A673 (cell line): Measurements from ENCODE around the gene CLCF1. TPM values are rescaled to one million over a fixed set of nuclear protein-coding genes. Genes with fewer than 3 reads are reported as not detected.

Experiments used
- BruUV-seq: library from RNA; stranded (reverse); fragments of 400-500 nt; replicated peaks from 2 replicates; lab custom pipeline; 2021; lab: Mats Ljungman, UMichigan
- CTCF ChIA-PET: fragments of 300-600 bp; sonication (Branson Sonifier 250); formaldehyde crosslinking; loops from one replicate; lab custom pipeline; 2022; ENCODE audit warnings: antibody characterized with exemption; lab: Charles Lee
- POLR2A ChIA-PET: fragments of 300-600 bp; sonication (Branson Sonifier 250); formaldehyde crosslinking; loops from one replicate; lab custom pipeline; 2022; ENCODE audit warnings: antibody characterized with exemption; ENCODE audit not compliant: low non-redundant PET; lab: Charles Lee
- DNase-seq: peaks from one replicate; pipeline ENCODE4 v3.0.0-alpha.2; 2015; ENCODE audit warnings: low spot score
- H3K27ac ChIP-seq: fragments of 200-600 bp; sonication (generic); 2 replicates; pipeline ENCODE4 v1.5.1; 2016; ENCODE audit warnings: mixed run types, low read depth, mild to moderate bottlenecking, mixed read lengths, antibody characterized with exemption, low read length; ENCODE audit not compliant: poor library complexity, severe bottlenecking
- H3K27me3 ChIP-seq: fragments of 200-600 bp; sonication (generic); replicated peaks from 2 replicates; pipeline ENCODE4 v1.6.1; 2017; ENCODE audit warnings: mixed run types, low read depth, mild to moderate bottlenecking, mixed read lengths, antibody characterized with exemption, low read length; ENCODE audit not compliant: insufficient read depth, poor library complexity
- H3K36me3 ChIP-seq: fragments of 200-600 bp; sonication (generic); 2 replicates; pipeline ENCODE4 v1.6.1; 2016; ENCODE audit warnings: mixed run types, mild to moderate bottlenecking, mixed read lengths, antibody characterized with exemption, low read length; ENCODE audit not compliant: insufficient read depth, poor library complexity, severe bottlenecking
- H3K4me1 ChIP-seq: fragments of 200-600 bp; sonication (generic); 2 replicates; pipeline ENCODE4 v1.6.1; 2017; ENCODE audit warnings: mixed run types, mild to moderate bottlenecking, mixed read lengths, antibody characterized with exemption, low read length; ENCODE audit not compliant: insufficient read depth, poor library complexity, severe bottlenecking
- H3K4me3 ChIP-seq: fragments of 200-600 bp; sonication (generic); 2 replicates; pipeline ENCODE4 v1.5.1; 2016; ENCODE audit warnings: low read depth, mixed run types, mild to moderate bottlenecking, mixed read lengths, low read length; ENCODE audit not compliant: poor library complexity, severe bottlenecking
- H3K9me3 ChIP-seq: fragments of 200-600 bp; sonication (generic); 2 replicates; pipeline ENCODE4 v1.6.1; 2016; ENCODE audit warnings: mixed run types, low read depth, mild to moderate bottlenecking, mixed read lengths, antibody characterized with exemption, low read length; ENCODE audit not compliant: poor library complexity, severe bottlenecking
- EZH2 ChIP-seq: fragments of 200-600 bp; sonication (generic); IDR thresholded peaks from 2 replicates; pipeline ENCODE4 v1.6.1; 2017; ENCODE audit warnings: borderline replicate concordance, low read depth, mild to moderate bottlenecking, mixed read lengths, antibody characterized with exemption, low read length; ENCODE audit not compliant: poor library complexity, severe bottlenecking
- intact Hi-C: fragments of 100-400 bp; cut with micrococcal nuclease; formaldehyde crosslinking; loops from one replicate; pipeline ENCODE4 v1.10.0; 2022; ENCODE audit not compliant: unreplicated experiment
- total RNA-seq: library from RNA; stranded (reverse); gene quantifications from 2 replicates; pipeline ENCODE4 v1.2.3, GENCODE V29; 2021
- TF ChIP-seq, protein P1 (sequence below): fragments of 300-800, 200-600 bp; sonication (generic); conservative IDR thresholded peaks from 2 replicates; pipeline ENCODE4 v1.5.1; 2017; ENCODE audit warnings: low read depth, mild to moderate bottlenecking, antibody characterized with exemption, low read length, moderate library complexity, mixed read lengths

CLCF1 gene
- total RNA-seq, 1 experiment from 2014 or later, result 0.69 TPM

DNA sequence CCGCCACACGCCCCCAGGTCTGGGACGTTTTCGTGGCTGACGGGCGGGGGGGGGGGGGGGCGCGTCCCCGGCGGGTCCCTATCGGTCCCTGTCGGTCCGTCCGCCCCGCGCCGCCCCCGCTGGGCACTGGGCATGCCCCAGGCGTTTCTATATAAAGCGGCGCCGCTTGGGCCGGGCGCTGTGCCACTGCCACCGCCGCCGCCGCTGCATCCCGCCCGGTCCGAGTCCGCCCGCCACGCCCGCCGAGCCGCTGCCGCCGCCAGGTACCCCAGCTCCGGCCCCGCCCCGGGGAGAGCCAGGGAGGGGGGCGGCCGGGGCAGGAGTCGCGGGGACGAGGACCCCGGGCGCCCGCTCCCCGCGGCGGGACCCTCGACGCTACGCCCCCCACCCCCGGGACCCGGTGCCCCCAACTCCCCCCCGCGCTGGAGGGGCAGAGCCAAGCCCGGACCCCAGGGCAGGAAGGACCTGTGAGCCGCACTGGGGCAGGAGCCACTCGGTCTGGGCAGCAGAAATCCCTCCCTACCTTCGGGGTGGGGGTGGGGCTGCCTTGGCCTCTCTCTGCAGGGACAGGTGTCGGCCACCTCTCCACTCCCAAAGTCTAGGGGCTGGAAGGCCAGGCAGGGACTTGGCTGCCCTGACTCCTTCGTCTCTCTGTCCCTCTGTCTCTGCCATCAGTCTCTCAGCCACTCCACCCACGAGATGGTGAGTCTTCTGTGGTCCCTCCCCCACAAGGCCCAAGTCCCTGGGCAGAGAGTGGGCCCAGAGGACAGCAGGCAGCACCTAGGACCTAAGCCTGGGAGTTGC is 42.3 kb upstream of the CLCF1 start, which contains the start of gene CARNS1:
Gene CARNS1 (plus strand): TSS at position 178 of the 804 bp plus-strand sequence. CDS start 522 bp downstream, at position 700.
- intact Hi-C loops, result no loop called here
- Histone ChIP-seq H3K4me1 (peaks cover 36% of the 10 kb centered on the region), H3K9me3 (no peaks in the 10 kb centered on the region), H3K36me3 (no peaks in the 10 kb centered on the region), H3K4me3 (peak within 1 kb of the TSS; percentile 37), H3K27ac (no peak within 1 kb of the TSS), H3K27me3 (no peaks in the 10 kb centered on the region)
- ChIA-PET POLR2A (no interaction called here), CTCF (no interaction called here)
- BruUV-seq, result no TSS peak
- TF ChIP-seq EZH2, result no peak
- TF ChIP-seq, protein P1, sequence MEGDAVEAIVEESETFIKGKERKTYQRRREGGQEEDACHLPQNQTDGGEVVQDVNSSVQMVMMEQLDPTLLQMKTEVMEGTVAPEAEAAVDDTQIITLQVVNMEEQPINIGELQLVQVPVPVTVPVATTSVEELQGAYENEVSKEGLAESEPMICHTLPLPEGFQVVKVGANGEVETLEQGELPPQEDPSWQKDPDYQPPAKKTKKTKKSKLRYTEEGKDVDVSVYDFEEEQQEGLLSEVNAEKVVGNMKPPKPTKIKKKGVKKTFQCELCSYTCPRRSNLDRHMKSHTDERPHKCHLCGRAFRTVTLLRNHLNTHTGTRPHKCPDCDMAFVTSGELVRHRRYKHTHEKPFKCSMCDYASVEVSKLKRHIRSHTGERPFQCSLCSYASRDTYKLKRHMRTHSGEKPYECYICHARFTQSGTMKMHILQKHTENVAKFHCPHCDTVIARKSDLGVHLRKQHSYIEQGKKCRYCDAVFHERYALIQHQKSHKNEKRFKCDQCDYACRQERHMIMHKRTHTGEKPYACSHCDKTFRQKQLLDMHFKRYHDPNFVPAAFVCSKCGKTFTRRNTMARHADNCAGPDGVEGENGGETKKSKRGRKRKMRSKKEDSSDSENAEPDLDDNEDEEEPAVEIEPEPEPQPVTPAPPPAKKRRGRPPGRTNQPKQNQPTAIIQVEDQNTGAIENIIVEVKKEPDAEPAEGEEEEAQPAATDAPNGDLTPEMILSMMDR, result no peak
- DNase-seq, result no peak

DNA sequence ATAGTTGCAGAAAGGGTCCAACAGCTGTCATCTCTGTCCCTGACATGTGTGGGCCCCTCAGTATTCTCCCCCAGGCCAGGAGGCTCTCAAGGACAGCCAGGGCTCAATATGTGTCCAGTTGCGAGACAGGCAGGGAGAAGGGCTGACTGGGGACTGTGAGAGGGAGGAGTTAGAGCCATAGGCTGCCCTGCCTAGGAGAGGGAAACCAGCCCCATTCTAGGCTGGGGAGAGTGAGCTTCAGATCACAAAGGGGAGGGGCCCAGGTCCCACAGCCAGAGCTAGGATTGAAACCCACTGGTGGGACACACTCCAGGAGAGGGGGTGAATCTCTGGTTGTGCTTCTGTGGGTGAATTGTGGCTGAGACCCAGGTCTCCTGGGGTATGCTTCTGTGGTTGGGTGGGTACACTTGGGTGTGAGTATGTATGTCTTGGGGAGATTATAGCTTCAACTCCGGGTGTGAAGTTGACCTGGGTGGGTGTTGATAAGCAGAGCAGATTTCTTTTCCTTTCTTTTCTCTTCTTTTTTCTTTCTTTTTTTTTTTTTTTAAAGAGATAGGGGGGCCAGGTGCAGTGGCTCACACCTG is 40.0 kb upstream of the CLCF1 start:
- Histone ChIP-seq H3K9me3 (no peaks in the 10 kb centered on the region), H3K27ac (no peak overlapping the region), H3K36me3 (no peaks in the 10 kb centered on the region), H3K4me3 (no peak overlapping the region), H3K27me3 (no peaks in the 10 kb centered on the region), H3K4me1 (peaks cover 25% of the 10 kb centered on the region)
- ChIA-PET CTCF (interaction anchor here (1.2 kb wide), 1 partner anchor 12 kb away, joined by 5 read pairs; the partner anchor contains the start of gene PPP1CA), POLR2A (interaction anchor here (0.6 kb wide), 1 partner anchor 349 kb away, joined by 10 read pairs; no protein-coding TSS in a partner anchor)
- no peak for DNase-seq
- intact Hi-C loops, result no loop called here
- no TSS peak for BruUV-seq
- no peak for TF ChIP-seq EZH2
- TF ChIP-seq, protein P1, result no peak

DNA sequence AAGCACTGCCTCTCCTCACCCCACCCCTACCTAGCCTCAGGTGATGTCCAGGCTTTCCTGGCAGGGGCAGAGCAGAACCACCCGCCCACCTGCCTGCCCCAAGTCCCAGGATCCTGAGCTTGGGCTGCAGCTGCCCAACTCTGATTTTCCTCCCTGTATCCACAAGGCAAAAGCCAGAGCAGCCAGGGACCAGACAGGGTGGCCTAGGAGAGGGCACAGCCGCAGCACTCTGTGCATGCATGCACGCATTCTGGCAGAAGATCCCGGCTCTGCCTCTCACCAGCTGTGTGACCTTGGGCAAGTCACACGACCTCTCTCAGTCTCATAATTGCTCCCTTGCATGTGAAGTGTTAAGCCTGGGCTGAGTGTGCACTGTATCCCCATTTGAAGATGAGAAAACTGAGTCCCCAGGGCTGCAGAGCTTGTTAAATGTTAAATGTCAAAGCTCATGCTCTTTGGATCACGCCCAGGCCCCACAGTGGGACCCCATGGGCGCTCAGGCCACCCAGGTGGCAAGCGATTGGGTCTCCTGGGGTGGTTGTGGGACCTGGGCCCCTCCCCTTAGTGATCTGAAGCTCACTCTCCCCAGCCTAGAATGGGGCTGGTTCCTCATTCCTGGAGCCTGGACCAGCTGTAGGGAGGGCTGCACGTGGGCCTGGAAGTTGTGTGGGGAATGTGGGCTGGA is 39.2 kb upstream of the CLCF1 start:
- no peak overlapping the region for H3K27ac ChIP-seq
- no TSS peak for BruUV-seq
- H3K4me3 ChIP-seq, result no peak overlapping the region
- CTCF ChIA-PET, result interaction anchor here (1.2 kb wide), 1 partner anchor 11 kb away, joined by 5 read pairs; the partner anchor contains the start of gene PPP1CA
- H3K4me1 ChIP-seq, result peaks cover 25% of the 10 kb centered on the region
- H3K27me3 ChIP-seq, result no peaks in the 10 kb centered on the region
- no peaks in the 10 kb centered on the region for H3K36me3 ChIP-seq
- DNase-seq, result no peak
- intact Hi-C loops, result no loop called here
- POLR2A ChIA-PET, result no interaction called here
- TF ChIP-seq, protein P1, result no peak
- no peak for TF ChIP-seq EZH2
- H3K9me3 ChIP-seq, result no peaks in the 10 kb centered on the region
